OCI-LY3 (cell line): ENCODE results near the gene CD2BP2.

Experiments used
- EZH2phosphoT487 ChIP-seq: fragments of 200-600 bp; shearing (Covaris generic); IDR thresholded peaks from 2 replicates; pipeline ENCODE4 v1.6.1; 2018; ENCODE audit warnings: antibody characterized with exemption, mixed run types, low read depth
- TF ChIP-seq, protein P1 (sequence below): fragments of 200-600, 300-600 bp; sonication (generic); IDR thresholded peaks from 2 replicates; pipeline ENCODE4 v1.5.1; 2014; ENCODE audit warnings: antibody characterized with exemption, low read length, low read depth

GRCh38 chr16:30401768-30402425 is 46.8 kb upstream of the CD2BP2 start:
- no peak for TF ChIP-seq EZH2phosphoT487
- TF ChIP-seq, protein P1, sequence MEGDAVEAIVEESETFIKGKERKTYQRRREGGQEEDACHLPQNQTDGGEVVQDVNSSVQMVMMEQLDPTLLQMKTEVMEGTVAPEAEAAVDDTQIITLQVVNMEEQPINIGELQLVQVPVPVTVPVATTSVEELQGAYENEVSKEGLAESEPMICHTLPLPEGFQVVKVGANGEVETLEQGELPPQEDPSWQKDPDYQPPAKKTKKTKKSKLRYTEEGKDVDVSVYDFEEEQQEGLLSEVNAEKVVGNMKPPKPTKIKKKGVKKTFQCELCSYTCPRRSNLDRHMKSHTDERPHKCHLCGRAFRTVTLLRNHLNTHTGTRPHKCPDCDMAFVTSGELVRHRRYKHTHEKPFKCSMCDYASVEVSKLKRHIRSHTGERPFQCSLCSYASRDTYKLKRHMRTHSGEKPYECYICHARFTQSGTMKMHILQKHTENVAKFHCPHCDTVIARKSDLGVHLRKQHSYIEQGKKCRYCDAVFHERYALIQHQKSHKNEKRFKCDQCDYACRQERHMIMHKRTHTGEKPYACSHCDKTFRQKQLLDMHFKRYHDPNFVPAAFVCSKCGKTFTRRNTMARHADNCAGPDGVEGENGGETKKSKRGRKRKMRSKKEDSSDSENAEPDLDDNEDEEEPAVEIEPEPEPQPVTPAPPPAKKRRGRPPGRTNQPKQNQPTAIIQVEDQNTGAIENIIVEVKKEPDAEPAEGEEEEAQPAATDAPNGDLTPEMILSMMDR, result no peak
